M059J (cell line): Measurements from ENCODE around the gene MTCH2. TPM values are rescaled to one million over a fixed set of nuclear protein-coding genes. Genes with fewer than 3 reads are reported as not detected.
A peak's percentile ranks its signal among the peaks of the same experiment; 100 is the strongest.
"Not testable (repeated sequence)": the region's sequence is repeated elsewhere in the genome, so short reads cannot be mapped to it uniquely, and the experiment has no call there.

Experiments used
- DNase-seq: peaks from one replicate; pipeline ENCODE4 v3.0.0-alpha.2; 2012; ENCODE audit warnings: low read depth
- total RNA-seq: library from RNA; depleted of rRNA; stranded (reverse); fragments of >200 nt; shearing (Covaris generic); gene quantifications from 2 replicates; pipeline ENCODE4 v1.2.3, GENCODE V29; 2014

Gene MTCH2
- total RNA-seq, 1 experiment from 2014 or later, result 204 TPM

GRCh38 chr11:47636331-47636730, 6.0 kb downstream of the MTCH2 start:
- not testable (repeated sequence) for DNase-seq

GRCh38 chr11:47631473-47631872, 10.9 kb downstream of the MTCH2 start:
- peak; percentile 42 for DNase-seq

- no peak for DNase-seq
Measured at GRCh38 chr11:47628026-47628425, 14.3 kb downstream of the MTCH2 start.

GRCh38 chr11:47626234-47626633, 16.1 kb downstream of the MTCH2 start:
- DNase-seq, result no peak

- no peak for DNase-seq
Measured at GRCh38 chr11:47620836-47621378, 21.5 kb downstream of the MTCH2 start.

- peak; percentile 82 for DNase-seq
Measured at GRCh38 chr11:47617417-47617809, 24.9 kb downstream of the MTCH2 start.

- DNase-seq, result peak; percentile 68
Measured at GRCh38 chr11:47616726-47617416, 25.5 kb downstream of the MTCH2 start.

GRCh38 chr11:47615249-47615648, 27.1 kb downstream of the MTCH2 start:
- DNase-seq, result no peak

- no peak for DNase-seq
Measured at GRCh38 chr11:47611348-47611794, 31.0 kb downstream of the MTCH2 start.

GRCh38 chr11:47609675-47610074, 32.7 kb downstream of the MTCH2 start:
- DNase-seq, result no peak

GRCh38 chr11:47607380-47607779, 35.0 kb downstream of the MTCH2 start:
- peak; percentile 55 for DNase-seq

- DNase-seq, result no peak
Measured at GRCh38 chr11:47606731-47607130, 35.6 kb downstream of the MTCH2 start.

GRCh38 chr11:47605921-47606320, 36.4 kb downstream of the MTCH2 start:
- DNase-seq, result no peak

GRCh38 chr11:47603295-47603694, 39.1 kb downstream of the MTCH2 start:
- no peak for DNase-seq

- no peak for DNase-seq
Measured at GRCh38 chr11:47599902-47600301, 42.5 kb downstream of the MTCH2 start.

GRCh38 chr11:47595967-47596366, 46.4 kb downstream of the MTCH2 start:
- DNase-seq, result no peak

- DNase-seq, result no peak
Measured at GRCh38 chr11:47595029-47595428, 47.3 kb downstream of the MTCH2 start.

- DNase-seq, result no peak
Measured at GRCh38 chr11:47593934-47594855, 48.2 kb downstream of the MTCH2 start, which contains the start of gene C1QTNF4. Gene C1QTNF4 (minus strand): TSS chr11:47594411. CDS start chr11:47590810, 3,601 bp downstream.

GRCh38 chr11:47593492-47593933, 48.8 kb downstream of the MTCH2 start:
- DNase-seq, result no peak

- DNase-seq, result no peak
Measured at GRCh38 chr11:47592970-47593369, 49.4 kb downstream of the MTCH2 start.

- DNase-seq, result no peak
Measured at GRCh38 chr11:47592251-47592650, 50.1 kb downstream of the MTCH2 start.

- DNase-seq, result no peak
Measured at GRCh38 chr11:47591764-47592163, 50.6 kb downstream of the MTCH2 start.
